T1000 (cell line): Measurements from ENCODE around the gene CRTAC1.

Source experiments
- DNase-seq: peaks from one replicate; lab custom pipeline; 2025; ENCODE audit warnings: mixed read lengths; lab: John Stamatoyannopoulos, UW

Gene CRTAC1

GRCh38 chr10:97923476-97923875, 106.9 kb downstream of the CRTAC1 start:
- DNase-seq, result no peak

DNA sequence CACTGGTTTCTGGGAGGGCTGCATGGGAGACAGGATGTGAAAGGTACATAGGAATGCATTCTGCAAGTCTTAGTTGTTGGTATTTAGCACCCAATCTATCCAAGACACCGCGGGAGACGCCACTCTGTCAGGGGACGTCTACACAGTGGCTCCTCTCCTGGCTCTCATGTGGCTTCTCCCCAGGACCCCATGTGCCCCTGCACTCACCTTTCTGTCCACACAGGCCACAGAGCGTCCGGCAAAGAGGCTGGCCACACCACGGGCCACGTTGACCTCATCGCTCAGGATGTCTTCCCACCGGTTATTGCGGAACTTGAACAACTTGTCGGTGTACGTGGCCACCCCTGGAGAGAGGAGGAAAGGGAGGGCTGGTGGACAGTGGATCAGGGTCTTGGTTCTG, 107.4 kb downstream of the CRTAC1 start:
- no peak for DNase-seq

DNA sequence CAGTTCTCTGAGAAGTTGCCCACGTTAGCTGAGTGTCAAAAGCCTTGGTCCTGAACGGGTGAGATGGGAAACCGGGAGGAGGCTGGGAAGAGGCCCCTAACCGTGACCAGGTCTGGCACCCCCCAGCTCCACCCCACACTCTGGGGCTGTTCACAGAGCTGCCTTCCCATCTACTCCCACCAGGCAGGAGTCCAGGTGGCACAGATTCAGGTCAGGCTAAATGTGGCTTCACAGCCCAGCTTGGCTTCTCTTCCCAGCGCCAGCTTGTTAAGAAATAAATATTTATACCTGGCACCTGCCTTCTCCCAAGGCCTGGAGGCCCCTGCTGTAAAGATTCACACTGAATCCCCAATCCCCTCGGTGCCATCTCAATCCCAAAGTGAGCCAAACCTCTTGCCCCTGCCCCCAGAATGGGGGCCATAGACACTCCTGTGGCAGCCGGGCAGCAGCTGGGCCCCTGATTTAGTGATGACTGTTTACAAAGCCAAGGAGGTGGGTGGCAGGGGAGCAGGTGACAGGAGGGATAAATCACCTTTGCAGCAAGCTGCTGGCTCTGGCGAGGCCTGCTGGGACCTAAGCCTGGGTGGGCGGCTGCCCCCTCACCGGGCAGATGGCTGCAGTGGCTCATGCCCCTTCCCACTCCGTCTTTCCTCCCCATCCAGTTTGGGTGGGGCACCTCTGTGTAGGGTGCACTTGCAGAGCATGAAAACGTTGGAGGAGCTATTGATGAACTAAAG, 108.2 kb downstream of the CRTAC1 start:
- no peak for DNase-seq

DNA sequence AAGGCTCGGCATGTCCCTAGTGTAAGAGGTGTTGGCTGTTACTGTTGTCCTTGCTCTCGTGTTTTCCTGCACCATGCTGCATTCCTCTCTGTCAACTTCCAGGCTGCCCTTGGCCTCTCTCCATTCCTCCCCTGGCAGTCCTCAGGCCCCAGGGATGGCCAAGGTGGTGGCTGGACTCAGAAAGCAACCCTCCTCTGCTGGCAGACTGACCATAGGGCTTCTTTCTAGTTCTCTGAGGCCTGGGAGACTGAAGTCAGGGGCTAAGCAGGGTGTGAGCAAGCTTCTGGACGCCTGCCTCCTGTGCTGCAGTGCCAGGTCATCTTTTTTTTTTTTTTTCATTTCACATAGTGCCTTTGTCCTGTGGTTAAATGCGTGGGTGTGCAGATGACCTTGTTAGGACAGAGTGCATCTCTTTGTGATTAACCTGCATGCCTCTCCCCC, 108.8 kb downstream of the CRTAC1 start:
- DNase-seq, result no peak

DNA sequence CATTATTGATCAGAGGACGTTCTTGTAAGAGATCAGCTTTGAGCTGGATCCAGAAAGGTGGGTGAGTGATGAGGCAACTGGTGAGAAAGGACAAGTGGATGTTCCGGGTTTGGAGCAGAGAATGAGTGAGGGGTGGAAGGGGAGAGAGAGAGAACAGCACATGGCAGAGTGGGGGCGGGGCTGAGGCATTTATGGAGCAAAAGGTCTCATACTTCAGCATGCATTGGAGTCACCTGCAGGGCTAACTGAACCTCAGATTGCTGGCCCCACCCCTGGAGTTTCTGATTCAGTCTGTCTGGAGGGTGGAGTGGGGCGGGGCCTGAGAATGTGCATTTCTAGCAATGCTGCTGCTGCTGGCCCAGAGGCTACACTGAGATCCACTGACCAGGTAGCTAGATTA, 109.6 kb downstream of the CRTAC1 start:
- DNase-seq, result no peak

- no peak for DNase-seq
Observed at GRCh38 chr10:97919012-97919411, 111.4 kb downstream of the CRTAC1 start.

GRCh38 chr10:97916586-97916985, 113.8 kb downstream of the CRTAC1 start:
- no peak for DNase-seq

GRCh38 chr10:97915346-97916131, 114.9 kb downstream of the CRTAC1 start:
- no peak for DNase-seq

- DNase-seq, result peak; percentile 30
Observed at GRCh38 chr10:97914837-97915211, 115.6 kb downstream of the CRTAC1 start.

GRCh38 chr10:97914171-97914836, 116.1 kb downstream of the CRTAC1 start:
- DNase-seq, result no peak

DNA sequence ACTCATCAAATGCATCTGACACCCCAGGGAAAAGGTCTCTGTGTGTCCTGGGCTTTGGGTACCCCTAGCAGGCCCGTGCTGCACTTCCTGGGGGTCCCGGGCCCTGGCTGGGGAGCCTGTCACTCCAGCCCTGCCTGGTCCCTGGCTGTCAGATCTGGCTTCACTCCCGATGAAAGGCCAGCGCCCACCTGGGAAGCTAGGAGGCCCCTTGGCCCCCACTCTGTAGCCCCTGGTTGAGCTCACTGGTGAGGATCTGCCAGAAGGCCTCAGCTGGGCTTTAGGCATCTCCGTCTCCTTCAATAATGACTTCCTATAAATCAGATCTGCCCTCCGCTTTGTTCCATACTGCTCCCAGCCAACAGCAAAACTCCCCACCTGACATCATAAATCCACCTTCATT, 116.8 kb downstream of the CRTAC1 start:
- no peak for DNase-seq

- no peak for DNase-seq
Observed at GRCh38 chr10:97913193-97913592, 117.2 kb downstream of the CRTAC1 start.

- DNase-seq, result no peak
Observed at GRCh38 chr10:97911217-97911616, 119.2 kb downstream of the CRTAC1 start.

GRCh38 chr10:97910661-97911060, 119.8 kb downstream of the CRTAC1 start:
- DNase-seq, result no peak

DNA sequence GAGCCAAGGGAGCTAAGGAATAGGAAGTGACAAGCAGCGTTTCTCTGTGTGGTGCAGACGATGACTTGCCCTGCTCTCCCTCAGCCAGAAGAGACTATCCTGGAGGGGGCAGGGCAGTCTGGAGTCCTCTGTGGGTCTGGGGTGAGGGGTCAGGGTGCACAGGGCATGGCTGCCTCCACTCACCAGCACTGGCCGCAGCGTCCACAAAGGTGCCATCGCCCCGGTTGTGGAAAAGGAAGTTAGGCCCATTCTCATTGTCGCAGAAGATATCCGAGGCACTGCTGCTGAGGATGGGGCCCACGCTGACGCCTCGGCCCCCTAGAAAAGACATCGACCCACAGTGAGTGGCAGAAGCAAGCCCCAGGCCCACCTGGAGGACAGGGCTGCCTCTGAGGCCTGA, 122.6 kb downstream of the CRTAC1 start:
- DNase-seq, result no peak

GRCh38 chr10:97907211-97907610, 123.2 kb downstream of the CRTAC1 start:
- DNase-seq, result no peak

GRCh38 chr10:97905276-97905675, 125.1 kb downstream of the CRTAC1 start:
- DNase-seq, result no peak

DNA sequence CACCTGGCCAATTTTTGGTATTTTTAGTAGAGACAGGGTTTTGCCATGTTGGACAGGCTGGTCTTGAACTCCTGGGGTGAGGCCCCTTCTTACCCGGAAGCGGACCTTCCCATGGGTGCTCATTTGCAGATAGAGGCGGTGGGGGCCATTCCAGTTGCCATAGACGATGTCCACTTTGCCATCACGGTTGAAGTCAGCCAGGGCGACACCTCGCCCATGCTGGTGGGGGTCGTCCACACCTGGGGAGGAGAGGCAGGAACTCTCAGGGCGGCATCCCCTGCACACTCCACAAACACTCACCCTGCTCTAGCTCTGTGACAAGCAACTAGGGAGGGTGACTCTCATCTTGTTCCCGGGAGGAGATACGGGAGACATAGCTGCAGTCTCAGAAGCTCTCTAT, 125.8 kb downstream of the CRTAC1 start:
- no peak for DNase-seq

DNA sequence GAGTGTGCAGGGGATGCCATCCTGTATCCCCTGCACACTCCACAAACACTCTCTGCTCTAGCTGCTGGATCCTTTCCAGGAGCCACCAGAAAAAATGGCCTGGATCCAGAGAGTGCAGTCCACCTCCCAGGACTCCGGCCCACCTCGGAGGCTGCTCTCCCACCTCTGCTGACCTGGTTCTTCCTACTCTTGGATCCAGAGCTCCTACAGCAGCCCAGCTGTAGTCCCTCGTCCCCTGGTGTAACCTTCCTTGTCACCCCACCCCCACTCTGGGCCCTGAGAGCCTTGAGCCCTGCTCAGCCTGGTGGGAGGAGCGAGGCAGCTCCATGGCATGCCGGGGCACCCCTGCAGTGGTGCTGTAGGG, 126.4 kb downstream of the CRTAC1 start:
- DNase-seq, result no peak

DNA sequence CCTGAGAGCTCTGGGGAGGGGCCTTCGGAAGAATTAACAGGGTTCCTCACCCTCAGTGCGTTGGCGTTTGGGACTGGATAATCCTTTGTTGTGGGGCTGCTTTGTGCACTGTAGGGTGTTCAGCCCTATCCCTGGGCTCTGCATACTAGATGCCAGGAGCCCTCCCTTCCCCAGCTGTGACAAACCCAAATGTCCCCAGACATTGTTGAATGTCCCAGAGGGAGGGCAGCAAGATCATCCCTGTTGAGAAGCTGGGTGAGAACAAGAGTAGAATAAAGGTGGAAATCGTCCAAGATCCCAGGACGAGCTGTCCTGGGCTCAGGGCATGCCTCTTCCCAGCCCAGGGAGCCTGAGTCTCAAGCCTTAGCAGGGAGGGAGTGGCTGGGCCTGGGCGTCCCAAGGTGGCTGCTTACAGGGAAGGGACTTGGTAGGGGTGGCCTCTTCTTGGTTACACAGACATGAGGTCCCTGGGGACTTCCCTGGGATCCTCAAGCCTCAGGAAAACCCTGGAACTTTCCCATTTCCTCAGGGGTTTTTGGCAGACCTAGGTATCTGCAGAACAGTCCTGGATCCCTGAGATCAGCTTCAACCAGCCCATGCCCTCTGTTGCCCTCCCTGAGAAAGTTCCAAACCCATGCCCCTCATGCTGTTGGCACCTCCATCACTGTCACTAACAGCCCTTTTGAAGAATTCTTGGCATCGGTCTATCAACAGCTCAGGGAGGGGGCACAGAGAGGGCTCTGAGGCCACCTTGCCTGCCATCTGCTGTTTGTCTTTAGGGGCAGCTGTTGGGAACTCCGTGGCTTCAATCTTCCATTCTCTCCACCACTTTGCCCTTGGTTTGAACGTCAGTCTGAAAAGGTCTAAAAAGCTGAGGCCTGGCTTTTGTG, 127.0 kb downstream of the CRTAC1 start:
- DNase-seq, result no peak

- DNase-seq, result no peak
Observed at GRCh38 chr10:97901381-97901780, 129.0 kb downstream of the CRTAC1 start.

DNA sequence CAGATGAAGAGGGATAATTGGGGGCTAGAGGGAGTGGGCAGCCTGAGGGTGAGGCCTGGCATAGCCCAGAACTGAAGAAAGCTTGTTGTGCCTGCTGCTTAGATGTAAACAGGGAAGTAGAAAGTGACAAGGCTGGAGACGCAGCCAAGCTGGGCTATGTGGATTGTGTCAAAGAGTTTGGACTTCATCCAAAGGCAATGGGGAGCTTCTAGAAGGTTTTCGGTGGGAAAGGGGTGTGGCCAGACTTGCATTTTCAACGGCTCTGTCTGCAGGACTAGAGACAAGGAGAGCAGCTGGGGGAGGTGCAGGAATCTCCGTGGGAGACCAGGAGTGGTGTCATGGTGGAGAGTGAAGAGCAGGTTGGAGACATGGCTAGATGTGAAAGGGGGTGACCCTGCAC, 132.0 kb downstream of the CRTAC1 start:
- DNase-seq, result no peak
